Neutrophil (primary cell): ENCODE measurements around the gene ASXL1.

Experiments
- H3K27ac ChIP-seq: fragments of 200-600 bp; sonication (generic); 2 replicates; pipeline ENCODE4 v1.5.1; 2016; ENCODE audit warnings: mild to moderate bottlenecking, moderate library complexity
- H3K27me3 ChIP-seq: fragments of 200-600 bp; sonication (generic); 2 replicates; pipeline ENCODE4 v1.6.0; 2016; ENCODE audit warnings: mild to moderate bottlenecking
- H3K36me3 ChIP-seq: fragments of 200-600 bp; sonication (generic); 2 replicates; pipeline ENCODE4 v1.5.1; 2017
- H3K4me1 ChIP-seq, 2 experiments: fragments of 200-600 bp in 1 of 2; sonication (generic) in 1 of 2; 1 replicate in 1 of 2; 2 replicates in 1 of 2; pipeline versions ENCODE4 v1.5.1 to v1.6.1; 2013 to 2016; ENCODE audit warnings: low read depth in 1 of 2, low read length in 1 of 2, mild to moderate bottlenecking in 1 of 2, moderate library complexity in 1 of 2; ENCODE audit not compliant: control insufficient read depth in 1 of 2, insufficient read depth in 1 of 2
- H3K4me3 ChIP-seq, 2 experiments: fragments of 200-600 bp in 1 of 2; sonication (generic) in 1 of 2; 1 replicate in 1 of 2; 2 replicates in 1 of 2; pipeline ENCODE4 v1.5.1; 2013 to 2016; ENCODE audit warnings: low read depth in 1 of 2, low read length in 1 of 2, mild to moderate bottlenecking in 1 of 2, moderate library complexity in 1 of 2
- H3K9me3 ChIP-seq: fragments of 200-600 bp; sonication (generic); 2 replicates; pipeline ENCODE4 v1.5.1; 2016
- TF ChIP-seq, protein P1 (sequence below): fragments of 200-600 bp; sonication (generic); IDR thresholded peaks from 2 replicates; pipeline ENCODE4 v1.5.1; 2016; ENCODE audit warnings: antibody characterized with exemption

Gene ASXL1

DNA sequence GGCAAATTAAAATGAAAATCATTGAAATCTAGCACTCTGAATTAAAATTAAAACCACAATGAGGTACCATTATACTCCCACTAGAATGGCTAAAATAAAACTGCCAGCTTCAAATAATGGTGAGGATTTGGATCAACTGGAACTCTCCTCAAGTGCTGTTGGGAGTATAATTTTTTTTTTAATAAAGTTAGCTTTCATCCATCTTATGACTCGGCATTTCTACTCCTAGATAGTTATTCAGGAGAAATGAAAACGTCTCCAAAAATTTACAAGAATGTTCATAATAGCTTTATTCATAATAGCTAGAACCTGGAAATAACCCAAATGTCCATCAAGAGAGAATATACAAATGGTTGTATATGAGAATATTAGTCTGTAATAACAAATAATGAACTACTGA is 63.2 kb downstream of the ASXL1 start:
- Histone ChIP-seq H3K36me3 (no peaks in the 10 kb centered on the region), H3K4me1 (no peaks in the 10 kb centered on the region), H3K4me3 (no peak overlapping the region), H3K27me3 (no peaks in the 10 kb centered on the region), H3K9me3 (no peaks in the 10 kb centered on the region), H3K27ac (no peak overlapping the region)
- TF ChIP-seq, protein P1, sequence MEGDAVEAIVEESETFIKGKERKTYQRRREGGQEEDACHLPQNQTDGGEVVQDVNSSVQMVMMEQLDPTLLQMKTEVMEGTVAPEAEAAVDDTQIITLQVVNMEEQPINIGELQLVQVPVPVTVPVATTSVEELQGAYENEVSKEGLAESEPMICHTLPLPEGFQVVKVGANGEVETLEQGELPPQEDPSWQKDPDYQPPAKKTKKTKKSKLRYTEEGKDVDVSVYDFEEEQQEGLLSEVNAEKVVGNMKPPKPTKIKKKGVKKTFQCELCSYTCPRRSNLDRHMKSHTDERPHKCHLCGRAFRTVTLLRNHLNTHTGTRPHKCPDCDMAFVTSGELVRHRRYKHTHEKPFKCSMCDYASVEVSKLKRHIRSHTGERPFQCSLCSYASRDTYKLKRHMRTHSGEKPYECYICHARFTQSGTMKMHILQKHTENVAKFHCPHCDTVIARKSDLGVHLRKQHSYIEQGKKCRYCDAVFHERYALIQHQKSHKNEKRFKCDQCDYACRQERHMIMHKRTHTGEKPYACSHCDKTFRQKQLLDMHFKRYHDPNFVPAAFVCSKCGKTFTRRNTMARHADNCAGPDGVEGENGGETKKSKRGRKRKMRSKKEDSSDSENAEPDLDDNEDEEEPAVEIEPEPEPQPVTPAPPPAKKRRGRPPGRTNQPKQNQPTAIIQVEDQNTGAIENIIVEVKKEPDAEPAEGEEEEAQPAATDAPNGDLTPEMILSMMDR = no peak

DNA sequence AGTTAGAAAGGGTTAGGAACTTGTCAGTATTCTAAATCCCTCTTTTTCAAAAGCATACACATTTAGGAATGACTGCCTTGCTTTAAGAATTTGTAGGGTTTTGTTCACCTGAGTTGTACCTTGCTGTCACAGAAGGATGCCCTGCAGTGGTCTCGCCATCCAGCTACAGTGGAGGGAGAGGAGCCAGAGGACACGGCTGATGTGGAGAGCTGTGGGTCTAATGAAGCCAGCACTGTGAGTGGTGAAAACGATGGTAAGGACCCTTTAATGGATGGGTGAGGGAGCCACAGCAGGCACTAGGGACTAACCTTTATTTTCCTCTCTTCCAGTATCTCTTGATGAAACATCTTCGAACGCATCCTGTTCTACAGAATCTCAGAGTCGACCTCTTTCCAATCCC is 69.9 kb downstream of the ASXL1 start:
- H3K27ac ChIP-seq = no peak overlapping the region

DNA sequence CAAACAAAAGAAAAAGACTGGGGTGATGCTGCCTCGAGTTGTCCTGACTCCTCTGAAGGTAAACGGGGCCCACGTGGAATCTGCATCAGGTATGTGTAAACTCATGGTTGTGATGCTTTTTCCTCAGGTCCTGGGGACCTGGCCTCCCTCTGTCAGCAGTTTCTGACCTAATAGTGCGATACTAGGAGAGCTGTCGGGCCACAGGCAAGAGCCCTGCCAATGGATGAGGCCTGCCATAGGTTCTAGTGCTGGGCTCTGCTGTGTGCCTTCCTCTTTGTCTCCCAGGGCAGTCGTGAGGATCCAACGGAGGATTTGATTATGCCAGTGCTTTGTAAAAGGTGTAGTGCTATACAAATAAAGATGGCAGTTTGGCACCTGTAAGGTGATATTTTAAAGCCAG is 71.2 kb downstream of the ASXL1 start:
- H3K27me3 ChIP-seq = no peaks in the 10 kb centered on the region
- H3K9me3 ChIP-seq = no peaks in the 10 kb centered on the region
- peaks cover 68% of the 10 kb centered on the region for H3K36me3 ChIP-seq
- no peak overlapping the region for H3K27ac ChIP-seq
- H3K4me1 ChIP-seq = no peaks in the 10 kb centered on the region
- no peak overlapping the region for H3K4me3 ChIP-seq
- TF ChIP-seq, protein P1 = no peak

More for the DNA sequence above, 69.9 kb downstream of the ASXL1 start:
- Histone ChIP-seq H3K4me3 (no peak overlapping the region), H3K27me3 (no peaks in the 10 kb centered on the region), H3K9me3 (no peaks in the 10 kb centered on the region), H3K4me1 (no peaks in the 10 kb centered on the region), H3K36me3 (peaks cover 54% of the 10 kb centered on the region)
- TF ChIP-seq, protein P1 = no peak

DNA sequence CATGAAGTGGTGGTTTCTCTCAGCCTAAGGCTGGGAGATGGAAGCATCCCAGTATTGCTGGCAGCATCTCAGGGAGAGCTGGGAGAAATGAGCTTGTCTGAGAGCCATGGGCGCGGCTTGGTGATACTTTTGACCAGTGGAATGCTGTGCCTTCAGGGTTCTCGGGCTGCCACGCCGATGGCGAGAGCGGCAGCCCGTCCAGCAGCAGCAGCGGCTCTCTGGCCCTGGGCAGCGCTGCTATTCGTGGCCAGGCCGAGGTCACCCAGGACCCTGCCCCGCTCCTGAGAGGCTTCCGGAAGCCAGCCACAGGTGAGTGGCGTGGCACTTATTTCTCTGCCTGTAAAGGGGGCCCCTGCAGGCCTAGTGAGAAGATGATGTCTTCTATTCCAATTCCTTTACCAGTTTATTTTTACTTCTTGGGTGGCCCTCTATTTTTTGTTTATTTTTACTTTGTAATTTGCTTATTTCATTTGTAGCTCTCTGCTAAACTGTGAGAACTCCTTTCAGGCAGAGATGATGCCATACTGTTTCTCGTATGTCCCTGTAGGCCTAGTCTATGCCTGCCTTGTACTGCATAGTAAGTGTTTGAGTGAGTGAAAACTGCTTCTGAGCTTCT is 71.7 kb downstream of the ASXL1 start:
- Histone ChIP-seq H3K9me3 (no peaks in the 10 kb centered on the region), H3K36me3 (peaks cover 73% of the 10 kb centered on the region), H3K4me3 (no peak overlapping the region)

DNA sequence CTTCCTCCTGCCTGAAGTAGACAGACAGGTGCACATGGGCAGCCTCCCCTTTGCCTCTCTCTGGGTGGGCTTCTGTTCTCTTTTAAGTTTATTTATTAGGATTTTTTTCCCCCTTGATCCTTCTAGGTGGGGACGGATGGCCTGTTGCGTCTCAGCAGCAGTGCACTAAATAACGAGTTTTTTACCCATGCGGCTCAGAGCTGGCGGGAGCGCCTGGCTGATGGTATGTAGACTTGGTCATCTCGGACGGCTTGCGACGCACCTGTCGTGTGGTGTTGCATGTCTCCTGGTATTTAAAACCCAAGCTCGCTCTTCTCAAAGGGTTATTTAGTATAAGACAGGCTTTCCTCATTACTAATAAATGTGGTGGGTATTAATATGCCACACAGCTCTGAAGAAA is 73.3 kb downstream of the ASXL1 start:
- Histone ChIP-seq H3K36me3 (peaks cover 89% of the 10 kb centered on the region), H3K27me3 (no peaks in the 10 kb centered on the region), H3K9me3 (no peaks in the 10 kb centered on the region), H3K4me1 (no peaks in the 10 kb centered on the region), H3K4me3 (no peak overlapping the region), H3K27ac (no peak overlapping the region)
- TF ChIP-seq, protein P1 = no peak

More for the DNA sequence above, 71.7 kb downstream of the ASXL1 start:
- no peaks in the 10 kb centered on the region for H3K4me1 ChIP-seq
- no peak overlapping the region for H3K27ac ChIP-seq
- H3K27me3 ChIP-seq = no peaks in the 10 kb centered on the region
- TF ChIP-seq, protein P1 = no peak
